ENCODE results near the gene AKAP6.

AKAP6 gene

GRCh38 chr14:32727832-32728231 lies 398.7 kb downstream of the AKAP6 start:
- no peaks in the 10 kb centered on the region for H3K36me3 Mint-ChIP-seq (ENCODE audit: insufficient read depth)
- no peak overlapping the region for H3K4me3 Mint-ChIP-seq
- ATAC-seq (replicated peaks; ENCODE audit: extremely low read depth, poor library complexity, severe bottlenecking) (no peak), DNase-seq (ENCODE audit: low spot score in 2 of 2) (no peak)
- peaks cover 6% of the 10 kb centered on the region for H3K9me3 Mint-ChIP-seq
- H3K27me3 Mint-ChIP-seq: no peaks in the 10 kb centered on the region
- H3K4me1 Mint-ChIP-seq: no peaks in the 10 kb centered on the region
- no peak overlapping the region for H3K27ac Mint-ChIP-seq (ENCODE audit: low read depth)

- no peaks in the 10 kb centered on the region for H3K36me3 Mint-ChIP-seq (ENCODE audit: insufficient read depth)
- ATAC-seq (replicated peaks; ENCODE audit: extremely low read depth, poor library complexity, severe bottlenecking) (no peak), DNase-seq (ENCODE audit: low spot score in 2 of 2) (no peak)
- H3K27me3 Mint-ChIP-seq: no peaks in the 10 kb centered on the region
- no peak overlapping the region for H3K27ac Mint-ChIP-seq (ENCODE audit: low read depth)
- peaks cover 5% of the 10 kb centered on the region for H3K9me3 Mint-ChIP-seq
- H3K4me1 Mint-ChIP-seq: no peaks in the 10 kb centered on the region
- no peak overlapping the region for H3K4me3 Mint-ChIP-seq
Measured at GRCh38 chr14:32728526-32728925, 399.4 kb downstream of the AKAP6 start.

GRCh38 chr14:32728976-32729375 lies 399.9 kb downstream of the AKAP6 start:
- no peaks in the 10 kb centered on the region for H3K36me3 Mint-ChIP-seq (ENCODE audit: insufficient read depth)
- ATAC-seq (replicated peaks; ENCODE audit: extremely low read depth, poor library complexity, severe bottlenecking): no peak

GRCh38 chr14:32731249-32731648 lies 402.2 kb downstream of the AKAP6 start:
- Mint-ChIP-seq H3K27me3 (no peaks in the 10 kb centered on the region), H3K36me3 (ENCODE audit: insufficient read depth) (no peaks in the 10 kb centered on the region), H3K9me3 (peaks cover 5% of the 10 kb centered on the region), H3K27ac (ENCODE audit: low read depth) (no peak overlapping the region), H3K4me3 (no peak overlapping the region), H3K4me1 (no peaks in the 10 kb centered on the region)
- ATAC-seq (replicated peaks; ENCODE audit: extremely low read depth, poor library complexity, severe bottlenecking): no peak
- no peak for DNase-seq (ENCODE audit: low spot score in 2 of 2)

More at GRCh38 chr14:32728976-32729375, 399.9 kb downstream of the AKAP6 start:
- Mint-ChIP-seq H3K9me3 (peaks cover 5% of the 10 kb centered on the region), H3K27me3 (no peaks in the 10 kb centered on the region), H3K27ac (ENCODE audit: low read depth) (no peak overlapping the region), H3K4me1 (no peaks in the 10 kb centered on the region), H3K4me3 (no peak overlapping the region)
- DNase-seq (ENCODE audit: low spot score in 2 of 2): no peak

DNA sequence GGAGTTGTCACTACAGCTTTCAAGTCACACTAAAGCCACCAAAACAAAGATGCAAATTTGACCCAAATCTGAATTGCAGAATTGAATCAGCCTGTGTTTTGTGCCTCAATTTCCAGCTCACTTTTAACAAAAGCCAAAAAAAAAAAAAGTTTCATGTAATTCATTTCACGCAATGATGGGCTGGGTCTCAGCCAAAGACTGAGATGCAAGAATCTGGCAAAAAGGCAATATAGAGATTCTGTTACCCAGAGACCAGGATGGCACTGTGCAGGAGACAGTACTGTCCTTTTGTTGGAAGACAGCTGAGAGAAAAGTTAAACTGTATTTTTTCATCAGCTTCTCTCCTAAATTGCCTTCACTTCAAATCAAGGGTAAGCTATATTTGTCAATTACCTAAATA lies 403.9 kb downstream of the AKAP6 start:
- DNase-seq (ENCODE audit: low spot score in 2 of 2) (no peak), ATAC-seq (replicated peaks; ENCODE audit: extremely low read depth, poor library complexity, severe bottlenecking) (no peak)
- Mint-ChIP-seq H3K4me3 (no peak overlapping the region), H3K4me1 (no peaks in the 10 kb centered on the region), H3K9me3 (peaks cover 9% of the 10 kb centered on the region), H3K36me3 (ENCODE audit: insufficient read depth) (no peaks in the 10 kb centered on the region), H3K27ac (ENCODE audit: low read depth) (no peak overlapping the region), H3K27me3 (no peaks in the 10 kb centered on the region)

DNA sequence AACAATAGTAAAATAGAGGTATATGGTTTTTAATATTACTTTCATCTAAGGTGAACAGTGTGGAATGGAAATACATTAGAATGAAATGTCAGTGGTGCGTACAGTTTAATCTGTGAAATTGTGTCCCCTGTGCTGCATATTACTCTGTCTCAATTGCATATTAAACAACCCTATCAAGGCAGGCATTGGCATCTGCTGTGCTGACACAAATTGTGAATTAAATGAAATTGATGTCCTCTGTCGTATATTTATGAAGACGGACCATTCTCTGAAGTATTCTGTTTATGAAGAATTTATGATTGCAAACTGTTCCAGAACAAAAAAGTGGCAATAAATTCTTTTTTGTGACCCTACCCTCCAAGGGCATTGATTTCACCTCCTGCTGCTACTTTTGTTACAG lies 405.2 kb downstream of the AKAP6 start:
- Mint-ChIP-seq H3K36me3 (ENCODE audit: insufficient read depth) (no peaks in the 10 kb centered on the region), H3K9me3 (peaks cover 4% of the 10 kb centered on the region), H3K4me1 (no peaks in the 10 kb centered on the region), H3K4me3 (no peak overlapping the region), H3K27ac (ENCODE audit: low read depth) (no peak overlapping the region), H3K27me3 (no peaks in the 10 kb centered on the region)
- DNase-seq (ENCODE audit: low spot score in 2 of 2): no peak
- ATAC-seq (replicated peaks; ENCODE audit: extremely low read depth, poor library complexity, severe bottlenecking): no peak

DNA sequence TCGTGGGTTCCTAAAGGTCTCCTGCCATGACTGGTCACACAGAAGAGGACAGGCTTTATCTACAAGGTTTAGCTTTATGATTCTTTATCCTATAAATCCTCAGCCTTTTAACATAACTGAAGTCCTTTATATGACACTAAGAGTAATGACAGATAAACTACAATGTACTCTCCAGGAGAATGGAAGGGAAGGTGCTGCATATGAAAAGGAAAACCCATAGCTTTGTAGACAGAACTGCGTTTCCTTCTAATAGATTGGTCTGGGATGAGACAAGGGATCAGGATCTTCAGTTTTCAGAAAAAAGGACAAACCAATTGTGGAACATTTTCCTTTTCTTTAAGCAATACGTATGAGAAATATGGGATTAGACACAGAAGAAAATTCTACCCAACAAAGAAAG lies 408.5 kb downstream of the AKAP6 start:
- Mint-ChIP-seq H3K9me3 (peaks cover 18% of the 10 kb centered on the region), H3K27me3 (no peaks in the 10 kb centered on the region), H3K27ac (ENCODE audit: low read depth) (no peak overlapping the region), H3K4me3 (no peak overlapping the region), H3K36me3 (ENCODE audit: insufficient read depth) (no peaks in the 10 kb centered on the region), H3K4me1 (no peaks in the 10 kb centered on the region)
- ATAC-seq (replicated peaks; ENCODE audit: extremely low read depth, poor library complexity, severe bottlenecking): no peak
- no peak for DNase-seq (ENCODE audit: low spot score in 2 of 2)

DNA sequence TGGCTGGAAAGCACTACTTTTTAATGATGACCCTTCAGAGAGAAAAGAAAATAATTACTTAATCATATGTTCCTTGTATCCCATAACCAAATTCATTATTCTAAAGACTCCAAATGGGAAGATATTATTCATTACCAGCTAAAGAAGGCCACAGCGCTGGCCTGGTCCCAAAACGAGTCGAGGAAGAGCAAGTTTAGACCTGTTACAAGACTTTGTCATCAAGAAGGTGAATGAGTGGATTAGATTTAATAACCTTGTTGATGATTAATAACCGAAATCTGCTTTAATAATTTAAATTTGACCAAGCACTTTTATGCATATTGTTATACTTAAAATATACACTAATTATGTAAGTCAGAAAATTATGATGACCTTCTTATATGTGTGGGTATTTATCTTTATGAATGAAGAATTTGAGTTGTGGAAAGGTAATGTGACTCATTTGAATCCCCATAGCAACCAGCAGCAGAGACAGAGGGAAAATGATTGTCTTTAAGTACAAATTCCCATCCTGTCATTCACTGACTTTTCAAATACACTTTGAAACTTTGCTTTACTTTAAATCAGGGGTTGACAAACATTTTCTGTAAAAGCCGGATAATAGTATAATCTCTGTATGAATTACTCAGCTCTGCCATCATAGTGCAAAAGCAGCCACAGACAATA lies 409.2 kb downstream of the AKAP6 start:
- Mint-ChIP-seq H3K4me3 (no peak overlapping the region), H3K27me3 (no peaks in the 10 kb centered on the region), H3K9me3 (peaks cover 18% of the 10 kb centered on the region), H3K36me3 (ENCODE audit: insufficient read depth) (no peaks in the 10 kb centered on the region), H3K4me1 (no peaks in the 10 kb centered on the region), H3K27ac (ENCODE audit: low read depth) (no peak overlapping the region)
- ATAC-seq (replicated peaks; ENCODE audit: extremely low read depth, poor library complexity, severe bottlenecking) (no peak), DNase-seq (ENCODE audit: low spot score in 2 of 2) (no peak)

GRCh38 chr14:32744811-32745445 lies 415.8 kb downstream of the AKAP6 start:
- H3K4me1 Mint-ChIP-seq: no peaks in the 10 kb centered on the region
- no peaks in the 10 kb centered on the region for H3K27me3 Mint-ChIP-seq
- no peak overlapping the region for H3K27ac Mint-ChIP-seq (ENCODE audit: low read depth)
- DNase-seq (ENCODE audit: low spot score in 2 of 2) (no peak), ATAC-seq (replicated peaks; ENCODE audit: extremely low read depth, poor library complexity, severe bottlenecking) (no peak)
- no peaks in the 10 kb centered on the region for H3K36me3 Mint-ChIP-seq (ENCODE audit: insufficient read depth)
- peaks cover 20% of the 10 kb centered on the region for H3K9me3 Mint-ChIP-seq
- no peak overlapping the region for H3K4me3 Mint-ChIP-seq

DNA sequence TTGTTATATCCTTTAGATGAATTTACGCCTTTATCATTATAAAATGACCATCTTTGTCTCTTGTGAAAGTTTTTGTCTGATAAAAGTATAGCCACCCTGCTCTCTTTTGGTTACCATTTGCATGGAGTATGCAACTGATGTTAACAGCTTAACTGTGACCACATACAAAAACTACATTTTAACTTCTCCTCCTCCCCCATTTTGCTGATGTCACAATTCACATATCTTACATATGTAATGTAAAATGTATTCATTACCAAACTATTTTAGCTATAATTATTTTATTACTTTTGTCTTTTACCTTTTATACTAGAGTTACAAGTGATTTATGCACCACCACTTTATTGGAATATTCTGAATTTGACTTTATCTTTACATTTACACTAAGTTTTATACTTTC lies 425.1 kb downstream of the AKAP6 start:
- Mint-ChIP-seq H3K9me3 (peaks cover 36% of the 10 kb centered on the region), H3K4me3 (no peak overlapping the region), H3K27me3 (no peaks in the 10 kb centered on the region), H3K27ac (ENCODE audit: low read depth) (no peak overlapping the region), H3K36me3 (ENCODE audit: insufficient read depth) (no peaks in the 10 kb centered on the region), H3K4me1 (no peaks in the 10 kb centered on the region)
- DNase-seq (ENCODE audit: low spot score in 2 of 2) (no peak), ATAC-seq (replicated peaks; ENCODE audit: extremely low read depth, poor library complexity, severe bottlenecking) (no peak)

- no peak overlapping the region for H3K4me3 Mint-ChIP-seq
- H3K36me3 Mint-ChIP-seq (ENCODE audit: insufficient read depth): no peaks in the 10 kb centered on the region
- DNase-seq (ENCODE audit: low spot score in 2 of 2) (no peak), ATAC-seq (replicated peaks; ENCODE audit: extremely low read depth, poor library complexity, severe bottlenecking) (no peak)
- peaks cover 51% of the 10 kb centered on the region for H3K9me3 Mint-ChIP-seq
- no peaks in the 10 kb centered on the region for H3K27me3 Mint-ChIP-seq
- no peaks in the 10 kb centered on the region for H3K4me1 Mint-ChIP-seq
- no peak overlapping the region for H3K27ac Mint-ChIP-seq (ENCODE audit: low read depth)
Measured at GRCh38 chr14:32756173-32756572, 427.1 kb downstream of the AKAP6 start.

GRCh38 chr14:32756775-32757174 lies 427.7 kb downstream of the AKAP6 start:
- no peak overlapping the region for H3K27ac Mint-ChIP-seq (ENCODE audit: low read depth)
- H3K27me3 Mint-ChIP-seq: no peaks in the 10 kb centered on the region
- no peak overlapping the region for H3K4me3 Mint-ChIP-seq
- H3K36me3 Mint-ChIP-seq (ENCODE audit: insufficient read depth): no peaks in the 10 kb centered on the region
- no peaks in the 10 kb centered on the region for H3K4me1 Mint-ChIP-seq
- ATAC-seq (replicated peaks; ENCODE audit: extremely low read depth, poor library complexity, severe bottlenecking) (no peak), DNase-seq (ENCODE audit: low spot score in 2 of 2) (no peak)
- H3K9me3 Mint-ChIP-seq: peaks cover 57% of the 10 kb centered on the region

DNA sequence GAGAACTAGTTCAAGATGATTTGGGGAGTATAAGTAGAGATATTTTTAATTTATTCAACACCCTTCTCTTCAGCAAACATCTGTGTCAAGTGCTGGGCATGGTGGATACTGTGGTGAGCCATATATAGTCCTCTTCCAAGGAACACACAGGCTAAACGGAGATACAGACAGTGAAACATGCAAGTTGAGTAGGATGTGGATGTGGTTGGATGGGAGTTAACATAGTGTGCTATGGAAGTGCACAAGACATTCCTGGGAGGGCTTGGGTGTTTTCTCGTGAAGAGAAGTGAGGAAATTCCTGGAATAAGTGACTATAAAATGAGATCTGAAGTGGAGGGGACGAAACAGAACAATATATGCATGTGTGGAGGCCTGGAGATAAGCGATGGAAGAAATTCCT lies 428.5 kb downstream of the AKAP6 start:
- Mint-ChIP-seq H3K9me3 (peaks cover 57% of the 10 kb centered on the region), H3K27ac (ENCODE audit: low read depth) (no peak overlapping the region), H3K36me3 (ENCODE audit: insufficient read depth) (no peaks in the 10 kb centered on the region), H3K27me3 (no peaks in the 10 kb centered on the region), H3K4me1 (no peaks in the 10 kb centered on the region), H3K4me3 (no peak overlapping the region)
- ATAC-seq (replicated peaks; ENCODE audit: extremely low read depth, poor library complexity, severe bottlenecking) (no peak), DNase-seq (ENCODE audit: low spot score in 2 of 2) (no peak)
